Measurements from ENCODE around the gene PTMS. TPM values are rescaled to one million over a fixed set of nuclear protein-coding genes. Genes with fewer than 3 reads are reported as not detected.

The PTMS gene
- total and polyA plus RNA-seq, 10 of the 15 experiments (the other 5 are each of a cell fraction or from before 2014, with no cell fraction given), result 2.1 to 127 (median 29.8) TPM

DNA sequence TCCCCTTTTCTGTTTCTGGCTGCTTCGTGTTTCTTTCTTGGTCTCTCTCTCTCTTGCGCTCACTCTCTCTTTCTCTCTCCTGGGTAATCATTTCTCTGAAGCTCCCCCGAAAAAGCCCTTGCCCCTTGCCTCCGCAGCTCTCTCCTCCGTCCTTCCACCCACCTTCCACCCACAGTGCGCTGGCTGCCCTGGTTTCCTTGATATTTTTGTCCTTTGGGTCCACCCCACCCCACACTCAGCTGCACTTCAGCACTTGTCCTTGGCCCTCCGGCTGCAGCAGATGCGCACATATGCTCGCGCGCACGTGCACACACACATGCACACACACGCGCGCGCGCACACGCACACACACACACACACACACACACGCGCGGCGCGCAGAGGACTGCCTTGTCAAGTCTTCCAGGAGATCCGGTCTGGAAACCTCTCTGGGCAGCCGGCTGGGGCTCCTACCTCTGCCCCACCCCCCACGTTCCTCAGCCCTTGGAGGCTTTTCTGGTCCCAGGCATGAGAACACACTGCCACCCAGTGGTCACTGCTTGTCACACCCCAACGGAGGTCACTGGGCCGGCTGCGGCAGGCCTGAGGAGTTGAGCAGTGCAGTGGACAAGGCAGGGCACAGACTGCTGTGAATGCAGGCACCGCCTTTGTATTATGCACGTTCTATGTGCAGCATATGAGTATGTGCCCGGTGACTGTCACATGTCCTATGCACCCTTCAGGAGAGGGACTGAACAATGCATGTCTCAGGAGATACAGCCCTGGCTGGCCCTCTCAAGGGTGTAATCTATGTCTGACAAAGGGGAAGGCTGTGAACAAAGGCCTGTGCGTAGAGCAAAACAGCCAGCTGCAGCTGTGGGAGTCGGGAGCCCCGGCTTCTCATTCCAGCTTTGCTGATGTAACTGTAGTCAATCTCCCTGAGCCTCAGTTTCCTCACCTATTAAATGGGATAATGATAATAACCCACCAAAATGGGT lies 12.7 kb downstream of the PTMS start:
- peak overlapping the region; percentile 19 for H3K9ac ChIP-seq (ENCODE audit: control insufficient read depth, insufficient read depth, low read length)
- TF ChIP-seq HDAC6 (IDR thresholded peaks at IDR 0.05; ENCODE audit: unreplicated experiment) (no peak), MTA2 (IDR thresholded peaks at IDR 0.05; ENCODE audit: low read depth) (peak; percentile 58; the same call in 1 of the 2 replicates), BCL3 (IDR thresholded peaks at IDR 0.05; ENCODE audit: borderline replicate concordance, insufficient read depth, low read depth, low read length, poor library complexity, severe bottlenecking) (no peak), LARP7 (IDR thresholded peaks at IDR 0.05) (peak; percentile 63; the same call in 1 of the 2 replicates), ESRRA (IDR thresholded peaks at IDR 0.05; ENCODE audit: low read length) (no peak), RAD51 (IDR thresholded peaks at IDR 0.05) (no peak), NRF1 (conservative IDR thresholded peaks at IDR 0.05; ENCODE audit: low read depth, low read length) (no peak), NFIC (IDR thresholded peaks at IDR 0.05; ENCODE audit: low read depth, low read length) (no peak), SMAD1 (IDR thresholded peaks at IDR 0.05; ENCODE audit: low read depth, partially characterized antibody) (no peak), BMI1 (IDR thresholded peaks at IDR 0.05; ENCODE audit: borderline replicate concordance) (no peak), NR2C1 (IDR thresholded peaks at IDR 0.05) (no peak), POLR2AphosphoS5 (IDR thresholded peaks at IDR 0.05; ENCODE audit: low read length) (no peak), POLR2A (IDR thresholded peaks at IDR 0.05; ENCODE audit: low read depth, low read length) (0 out of 2 replicates have a peak, but pooled peaks have one; percentile 20), RELA (IDR thresholded peaks at IDR 0.05; ENCODE audit: borderline replicate concordance, partially characterized antibody) (no peak), ZNF274 (IDR thresholded peaks at IDR 0.05; ENCODE audit: insufficient read depth, insufficient read length) (no peak), E2F4 (IDR thresholded peaks at IDR 0.05; ENCODE audit: low read depth, low read length) (0 out of 2 replicates have a peak, but pooled peaks have one; percentile 33), CREM (IDR thresholded peaks at IDR 0.05; ENCODE audit: low read depth) (peak; percentile 74)
- TF ChIP-seq, protein P1, sequence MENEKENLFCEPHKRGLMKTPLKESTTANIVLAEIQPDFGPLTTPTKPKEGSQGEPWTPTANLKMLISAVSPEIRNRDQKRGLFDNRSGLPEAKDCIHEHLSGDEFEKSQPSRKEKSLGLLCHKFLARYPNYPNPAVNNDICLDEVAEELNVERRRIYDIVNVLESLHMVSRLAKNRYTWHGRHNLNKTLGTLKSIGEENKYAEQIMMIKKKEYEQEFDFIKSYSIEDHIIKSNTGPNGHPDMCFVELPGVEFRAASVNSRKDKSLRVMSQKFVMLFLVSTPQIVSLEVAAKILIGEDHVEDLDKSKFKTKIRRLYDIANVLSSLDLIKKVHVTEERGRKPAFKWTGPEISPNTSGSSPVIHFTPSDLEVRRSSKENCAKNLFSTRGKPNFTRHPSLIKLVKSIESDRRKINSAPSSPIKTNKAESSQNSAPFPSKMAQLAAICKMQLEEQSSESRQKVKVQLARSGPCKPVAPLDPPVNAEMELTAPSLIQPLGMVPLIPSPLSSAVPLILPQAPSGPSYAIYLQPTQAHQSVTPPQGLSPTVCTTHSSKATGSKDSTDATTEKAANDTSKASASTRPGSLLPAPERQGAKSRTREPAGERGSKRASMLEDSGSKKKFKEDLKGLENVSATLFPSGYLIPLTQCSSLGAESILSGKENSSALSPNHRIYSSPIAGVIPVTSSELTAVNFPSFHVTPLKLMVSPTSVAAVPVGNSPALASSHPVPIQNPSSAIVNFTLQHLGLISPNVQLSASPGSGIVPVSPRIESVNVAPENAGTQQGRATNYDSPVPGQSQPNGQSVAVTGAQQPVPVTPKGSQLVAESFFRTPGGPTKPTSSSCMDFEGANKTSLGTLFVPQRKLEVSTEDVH (IDR thresholded peaks at IDR 0.05; ENCODE audit: low read depth, partially characterized antibody), result no peak

More for the DNA sequence above, 12.7 kb downstream of the PTMS start:
- Histone ChIP-seq H2AFZ (ENCODE audit: control insufficient read depth, low read depth, low read length) (peak overlapping the region; percentile 70), H4K20me1 (ENCODE audit: control insufficient read depth, insufficient read depth) (no peaks in the 10 kb centered on the region), H3K27me3 (replicated peaks in 1 of 2; ENCODE audit: control insufficient read depth in 2 of 2, insufficient read depth in 2 of 2, low read length in 1 of 2) (no peaks in the 10 kb centered on the region), H3K4me2 (ENCODE audit: control insufficient read depth, insufficient read depth) (peak overlapping the region; percentile 79), H3K4me1 (ENCODE audit: control insufficient read depth, insufficient read depth, low read length) (peaks cover 29% of the 10 kb centered on the region), H3K4me3 (peak overlapping the region; percentile 56), H3K36me3 (ENCODE audit: control insufficient read depth in 2 of 2, insufficient read depth in 2 of 2, low read length in 1 of 2) (no peaks in the 10 kb centered on the region), H3K79me2 (ENCODE audit: control insufficient read depth, insufficient read depth, low read length) (no peaks in the 10 kb centered on the region; the same call in 1 of the 2 replicates), H3K27ac (ENCODE audit: control insufficient read depth, insufficient read depth) (no peak overlapping the region), H3K9me3 (replicated peaks; ENCODE audit: control insufficient read depth, insufficient read depth, low read length) (no peaks in the 10 kb centered on the region)
- WGBS (ENCODE audit: insufficient coverage, insufficient replicate concordance, low lambda C conversion rate, missing lambda C conversion rate), result 4% methylated on average over 32 of the region's 35 CpGs
- FAIRE-seq (peak; percentile 94), ATAC-seq (peak; percentile 96), DNase-seq (ENCODE audit: low read depth, low spot score) (peak; percentile 72)
- in situ Hi-C loops (cut with MboI), result no loop called here
- POLR2A ChIA-PET, result interaction anchor here (0.7 to 2.5 kb wide), 10 partner anchors 12 to 214 kb away, joined by 3 to 9 read pairs (median 4); partner anchors contain the start of genes MLF2, PTMS and USP5
- BruUV-seq (replicated peaks), result no TSS peak
- RAD21 ChIA-PET (ENCODE audit: unreplicated experiment), result interaction anchor here (0.6 to 5.7 kb wide), 10 partner anchors 13 to 213 kb away, joined by 3 to 68 read pairs (median 4); partner anchors contain the start of genes COPS7A, MLF2 and PTMS
- intact Hi-C loops (cut with micrococcal nuclease; ENCODE audit: unreplicated experiment), result loop anchor here (1.0 to 5.0 kb wide), 5 partner anchors 26 to 227 kb away; partner anchors contain the start of genes MLF2 and ZNF384
- CTCF ChIA-PET, result interaction anchor here (0.6 to 12.7 kb wide), 16 partner anchors 12 to 334 kb away, joined by 3 to 221 read pairs (median 3); partner anchors contain the start of genes MLF2 and PTMS
- SMC1A ChIA-PET (ENCODE audit: uncharacterized antibody, unreplicated experiment), result interaction anchor here (0.7 to 6.6 kb wide), 17 partner anchors 10 to 163 kb away, joined by 3 to 84 read pairs (median 4); partner anchors contain the start of genes CD4, COPS7A, GNB3 and MLF2
